Body of pancreas (tissue), 4 donors: Measurements from ENCODE around the gene WNT9A.

Experiments
- CTCF ChIP-seq, 7 experiments: fragments of 450-650 bp in 4 of 7; fragments of 200-600 bp in 3 of 7; sonication (generic) in 3 of 7; IDR thresholded peaks; one replicate each; pipeline ENCODE4 v1.5.1; 2016 to 2019; ENCODE audit warnings: antibody characterized with exemption in 7 of 7
- POLR2A ChIP-seq, 3 donors: fragments of 450-650 bp; IDR thresholded peaks; one replicate each; pipeline ENCODE4 v1.6.1; 2016; ENCODE audit warnings: antibody characterized with exemption in 3 of 3, mild to moderate bottlenecking in 2 of 3

GRCh38 chr1:227886503-227886961 is 61.2 kb downstream of the WNT9A start:
- TF ChIP-seq POLR2A (IDR thresholded peaks at IDR 0.05) (no peak), CTCF (IDR thresholded peaks at IDR 0.05) (no peak)
